Kasumi-1 (cell line): ENCODE results near the gene FBLN1.
A peak's percentile ranks its signal among the peaks of the same experiment; 100 is the strongest.

Experiments used
- DNase-seq, 2 experiments: peaks; one replicate each; lab custom pipeline; 2025; lab: John Stamatoyannopoulos, UW

Gene FBLN1

GRCh38 chr22:45640941-45641621, 138.4 kb downstream of the FBLN1 start:
- no peak for DNase-seq

- DNase-seq, result no peak
These were observed 140.3 kb downstream of the FBLN1 start for GRCh38 chr22:45642986-45643385.

GRCh38 chr22:45644714-45645113, 142.0 kb downstream of the FBLN1 start:
- DNase-seq, result no peak

- DNase-seq, result no peak
These were observed 142.5 kb downstream of the FBLN1 start for GRCh38 chr22:45645150-45645525.

- DNase-seq, result peak; percentile 59 to 60
These were observed 143.1 kb downstream of the FBLN1 start for GRCh38 chr22:45645526-45646414.

- no peak for DNase-seq
These were observed 145.0 kb downstream of the FBLN1 start for GRCh38 chr22:45647532-45648225.

- DNase-seq, result no peak
These were observed 145.8 kb downstream of the FBLN1 start for GRCh38 chr22:45648301-45649117.

- no peak for DNase-seq
These were observed 147.1 kb downstream of the FBLN1 start for GRCh38 chr22:45649809-45650208.

GRCh38 chr22:45650721-45651120, 148.0 kb downstream of the FBLN1 start:
- DNase-seq, result no peak
